HCT116 (cell line): ENCODE data around the gene PRR36. TPM values are rescaled to one million over a fixed set of nuclear protein-coding genes. Genes with fewer than 3 reads are reported as not detected.

ENCODE experiments used
- ATAC-seq: fragments of 200-7000 bp; cut with Tn5 transposase; 2 replicates; pipeline ENCODE4 v1.9.1; 2020; ENCODE audit warnings: mild to moderate bottlenecking, moderate library complexity
- BruUV-seq: library from RNA; stranded (reverse); fragments of 400-500 nt; replicated peaks from 2 replicates; lab custom pipeline; 2021; lab: Mats Ljungman, UMichigan
- CTCF ChIA-PET: fragments of 300-600 bp; sonication (Branson Sonifier 250); formaldehyde crosslinking; loops from one replicate; lab custom pipeline; 2021; ENCODE audit warnings: antibody characterized with exemption; lab: Charles Lee
- POLR2A ChIA-PET: fragments of 300-600, 350-600 bp; sonication (Branson Sonifier 250); formaldehyde crosslinking; loops from one replicate; lab custom pipeline; 2021; ENCODE audit warnings: antibody characterized with exemption; lab: Charles Lee
- RAD21 ChIA-PET, 2 experiments: fragments of 300-600 bp; sonication (Branson Sonifier 250); formaldehyde crosslinking; loops; one replicate each; lab custom pipeline; 2023; ENCODE audit warnings: low total read pairs in 2 of 2; ENCODE audit not compliant: uncharacterized antibody in 2 of 2, unreplicated experiment in 2 of 2, low non-redundant PET in 1 of 2; lab: Charles Lee
- DNase-seq: peaks from one replicate; pipeline ENCODE4 v3.0.0-alpha.2; 2010; ENCODE audit warnings: low read depth, low spot score
- H2AFZ ChIP-seq: fragments of 200-600 bp; shearing (Covaris generic), sonication (generic); 2 replicates; pipeline ENCODE4 v1.6.1; 2017; ENCODE audit warnings: low read depth, mixed run types, mixed read lengths, antibody characterized with exemption, low read length; ENCODE audit not compliant: poor library complexity, severe bottlenecking
- H3K27ac ChIP-seq: 2 replicates; pipeline ENCODE4 v1.5.1; 2012; ENCODE audit warnings: low read depth, low read length
- H3K27me3 ChIP-seq: fragments of 200-600 bp; sonication (generic); 2 replicates; pipeline ENCODE4 v1.6.1; 2016; ENCODE audit warnings: mixed run types, low read length, mixed read lengths; ENCODE audit not compliant: insufficient read depth
- H3K36me3 ChIP-seq, 2 experiments: fragments of 200-500 bp in 1 of 2; fragments of 200-600 bp in 1 of 2; sonication (Bioruptor generic) in 1 of 2; sonication (generic) in 1 of 2; 2 replicates each; pipeline versions ENCODE4 v1.5.1 to v1.6.1; 2014 to 2016; ENCODE audit warnings: low read length in 2 of 2, inconsistent platforms in 1 of 2, mixed read lengths in 1 of 2, mixed run types in 1 of 2; ENCODE audit not compliant: insufficient read depth in 2 of 2, control insufficient read depth in 1 of 2
- H3K4me1 ChIP-seq, 2 experiments: fragments of 200-600 bp in 1 of 2; sonication (generic) in 1 of 2; 2 replicates each; pipeline versions ENCODE4 v1.5.1 to v1.6.1; 2012 to 2017; ENCODE audit warnings: low read length in 2 of 2, inconsistent platforms in 1 of 2, mild to moderate bottlenecking in 1 of 2, mixed read lengths in 1 of 2, mixed run types in 1 of 2, moderate library complexity in 1 of 2; ENCODE audit not compliant: insufficient read depth in 2 of 2, control insufficient read depth in 1 of 2
- H3K4me2 ChIP-seq: fragments of 200-600 bp; sonication (generic); 2 replicates; pipeline ENCODE4 v1.6.1; 2017; ENCODE audit warnings: mixed run types, low read length, mixed read lengths
- H3K4me3 ChIP-seq, 2 experiments: fragments of 200-600 bp in 1 of 2; sonication (generic) in 1 of 2; replicated peaks in 1 of 2; 2 replicates each; pipeline ENCODE4 v1.5.1; 2011 to 2016; ENCODE audit warnings: low read length in 2 of 2, control low read depth in 1 of 2, low read depth in 1 of 2, mild to moderate bottlenecking in 1 of 2, mixed read lengths in 1 of 2, mixed run types in 1 of 2
- H3K79me2 ChIP-seq: fragments of 200-600 bp; sonication (generic); 2 replicates; pipeline ENCODE4 v1.6.1; 2017; ENCODE audit warnings: mild to moderate bottlenecking, mixed run types, low read length, moderate library complexity, mixed read lengths; ENCODE audit not compliant: insufficient read depth
- H3K9ac ChIP-seq: fragments of 200-600 bp; sonication (generic); 2 replicates; pipeline ENCODE4 v1.6.1; 2016; ENCODE audit warnings: low read length, mixed read lengths
- H3K9me2 ChIP-seq: fragments of 200-600 bp; sonication (generic), shearing (Covaris generic); 2 replicates; pipeline ENCODE4 v1.6.1; 2017; ENCODE audit warnings: mixed run types, mild to moderate bottlenecking, moderate library complexity; ENCODE audit not compliant: insufficient read depth
- H3K9me3 ChIP-seq, 2 experiments: fragments of 200-500 bp in 1 of 2; fragments of 200-600 bp in 1 of 2; sonication (Bioruptor generic) in 1 of 2; sonication (generic) in 1 of 2; 2 replicates each; pipeline ENCODE4 v1.6.1; 2014 to 2017; ENCODE audit warnings: low read length in 2 of 2, mixed read lengths in 2 of 2, inconsistent platforms in 1 of 2, low read depth in 1 of 2, mild to moderate bottlenecking in 1 of 2, mixed run types in 1 of 2, moderate library complexity in 1 of 2; ENCODE audit not compliant: control insufficient read depth in 1 of 2, insufficient read depth in 1 of 2
- H4K20me1 ChIP-seq: fragments of 200-600 bp; sonication (generic), shearing (Covaris generic); 2 replicates; pipeline ENCODE4 v1.6.1; 2017; ENCODE audit warnings: mixed run types, mild to moderate bottlenecking, moderate library complexity; ENCODE audit not compliant: insufficient read depth
- EGR1 ChIP-seq: IDR thresholded peaks from 2 replicates; pipeline ENCODE4 v1.6.1; 2012; ENCODE audit warnings: low read depth
- POLR2AphosphoS5 ChIP-seq: IDR thresholded peaks from 2 replicates; pipeline ENCODE4 v1.6.1; 2011; ENCODE audit warnings: mild to moderate bottlenecking, low read depth, low read length, moderate library complexity
- SP1 ChIP-seq: IDR thresholded peaks from 2 replicates; pipeline ENCODE4 v1.6.1; 2012; ENCODE audit warnings: low read depth
- TCF7L2 ChIP-seq: IDR thresholded peaks from 2 replicates; pipeline ENCODE4 v1.7.0; 2011; ENCODE audit warnings: borderline replicate concordance, inconsistent platforms; ENCODE audit not compliant: insufficient read depth, insufficient read length; ENCODE audit errors: extremely low read depth
- YY1 ChIP-seq: IDR thresholded peaks from 2 replicates; pipeline ENCODE4 v1.6.1; 2011; ENCODE audit warnings: low read length, low read depth, moderate library complexity, mild to moderate bottlenecking; ENCODE audit not compliant: insufficient replicate concordance; ENCODE audit errors: extremely low read depth
- ZBTB33 ChIP-seq: IDR thresholded peaks from 2 replicates; pipeline ENCODE4 v1.6.1; 2011; ENCODE audit warnings: mild to moderate bottlenecking, low read length, moderate library complexity; ENCODE audit not compliant: insufficient replicate concordance; ENCODE audit errors: extremely low read depth
- intact Hi-C: fragments of 100-400 bp; cut with micrococcal nuclease; formaldehyde crosslinking; loops from 2 replicates; pipeline ENCODE4 v1.10.0; 2022
- total RNA-seq: library from RNA; stranded (reverse); gene quantifications from one replicate; pipeline ENCODE4 v1.2.1, GENCODE V29; 2021; ENCODE audit not compliant: unreplicated experiment

Gene PRR36
- total RNA-seq, 1 experiment from 2014 or later: 7.5 TPM

- RAD21 ChIA-PET: no interaction called here
- Histone ChIP-seq H3K4me1 (peaks cover 43 to 53% of the 10 kb centered on the region in 2 experiments), H3K79me2 (no peaks in the 10 kb centered on the region; the same call in 1 of the 2 replicates), H3K9me3 (no peaks in the 10 kb centered on the region), H4K20me1 (no peaks in the 10 kb centered on the region)
- peak; percentile 84 for ATAC-seq
- peak; percentile 56 for TF ChIP-seq YY1
- TF ChIP-seq EGR1: peak; percentile 90; the same call in 1 of the 2 replicates
- TF ChIP-seq TCF7L2: peak; percentile 82
- TF ChIP-seq ZBTB33: peak; percentile 50
- TF ChIP-seq SP1: peak; percentile 100
- TF ChIP-seq POLR2AphosphoS5: no peak
- TF ChIP-seq, all 23 proteins: peak for 5
- Histone ChIP-seq H3K9ac (peak within 1 kb of the TSS; percentile 60), H3K4me3 (peak within 1 kb of the TSS; percentile 61), H3K36me3 (no peaks in the 10 kb centered on the region), H3K27ac (peak within 1 kb of the TSS; percentile 40), H3K4me2 (peak within 1 kb of the TSS; percentile 87), H2AFZ (peak within 1 kb of the TSS; percentile 20), H3K27me3 (no peaks in the 10 kb centered on the region), H3K9me2 (no peaks in the 10 kb centered on the region)
- DNase-seq: peak; percentile 100
- no TSS peak for BruUV-seq
- ChIA-PET POLR2A (interaction anchor here (1.0 kb wide), 1 partner anchor 24 kb away, joined by 3 read pairs; no protein-coding TSS in a partner anchor), CTCF (interaction anchor here (2.2 kb wide), 1 partner anchor 23 kb away, joined by 10 read pairs; no protein-coding TSS in a partner anchor)
- intact Hi-C loops: no loop called here
These were observed 44.5 kb downstream of the PRR36 start, which contains the start of gene EVI5L for GRCh38 chr19:7829561-7830271. EVI5L (plus strand) TSS chr19:7830218; CDS start chr19:7846543, 16,325 bp downstream.
